ENCODE results near the gene CCDC88C. TPM values are rescaled to one million over a fixed set of nuclear protein-coding genes. Genes with fewer than 3 reads are reported as not detected.
A peak's percentile ranks its signal among the peaks of the same experiment; 100 is the strongest.
"Not testable (repeated sequence)": the region's sequence is repeated elsewhere in the genome, so short reads cannot be mapped to it uniquely, and the experiment has no call there.

The CCDC88C gene
- polyA plus RNA-seq, 5 donors: 21.4 to 36.1 (median 28.4) TPM

DNA sequence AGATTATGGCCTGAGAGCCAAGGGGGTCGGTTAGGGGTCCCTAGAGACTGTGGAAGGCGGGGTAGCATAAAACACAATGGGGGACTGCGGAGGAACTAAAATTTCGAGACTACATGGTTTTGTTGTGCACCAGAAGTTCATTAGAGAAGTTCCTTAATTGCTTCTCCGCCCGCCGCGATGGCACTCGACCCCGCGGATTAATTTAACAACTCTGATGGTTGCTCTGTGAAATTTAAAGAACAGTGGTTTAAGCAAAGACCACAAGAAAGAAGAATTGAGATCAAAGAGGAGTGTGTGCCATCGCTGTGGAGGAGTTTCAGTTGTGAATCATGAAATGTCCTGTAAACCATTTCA is 1.4 kb upstream of the CCDC88C start:
- no peak for DNase-seq

DNA sequence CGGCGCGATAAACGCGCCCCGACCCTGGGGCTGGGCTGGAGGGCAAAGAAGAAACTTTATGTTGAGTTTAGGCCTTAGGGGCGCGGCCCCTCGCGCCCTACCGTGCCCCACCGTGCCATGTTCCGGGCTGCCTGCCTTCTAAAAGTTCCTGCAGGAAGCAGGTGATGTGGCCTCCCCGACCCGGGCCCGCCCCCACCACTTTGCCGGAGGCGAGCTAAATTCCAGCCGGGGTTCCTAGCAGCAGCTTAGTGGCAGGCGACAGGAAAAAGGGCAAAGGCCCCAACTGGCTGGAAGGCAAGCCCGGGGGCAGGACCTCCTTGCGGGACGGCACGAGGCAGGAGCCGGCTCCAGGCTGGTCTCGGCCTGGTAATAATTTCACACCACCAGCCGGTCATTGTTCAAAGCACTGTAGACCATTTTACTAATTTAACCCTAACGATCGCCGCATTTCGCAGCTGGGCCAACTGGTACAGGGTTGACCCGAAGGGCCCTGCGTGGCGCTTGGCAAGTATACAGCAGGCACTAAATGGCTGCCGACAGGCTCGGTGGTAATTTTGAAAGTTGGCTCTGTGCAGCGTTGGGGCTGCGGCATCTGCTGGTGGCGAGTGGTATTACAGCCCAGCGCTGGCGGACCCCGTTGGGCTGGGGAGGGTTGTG is 895 bp upstream of the CCDC88C start:
- peak in 1 of 2 donors; percentile 40 for DNase-seq

DNA sequence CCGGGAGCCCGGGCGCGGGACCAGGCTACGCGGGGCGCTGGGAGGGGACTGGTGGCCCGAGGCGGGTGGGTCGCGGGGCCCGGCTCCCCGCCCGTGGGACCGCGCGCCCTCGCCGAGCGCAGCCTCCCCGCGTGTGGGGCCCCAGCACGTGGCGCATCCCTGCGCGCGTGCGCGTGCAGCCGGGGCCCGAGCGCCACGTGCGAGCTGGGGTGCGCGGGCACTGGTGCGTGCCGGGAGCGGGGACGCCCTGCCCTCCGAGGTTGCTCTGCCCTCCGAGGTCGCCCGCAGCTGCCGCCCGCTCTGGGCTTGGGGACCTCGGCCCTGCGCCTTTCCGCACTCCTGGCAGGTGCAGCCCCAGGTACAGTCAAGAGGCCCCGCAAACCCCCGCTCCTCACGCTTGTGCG is 365 bp upstream of the CCDC88C start:
- DNase-seq: no peak

DNA sequence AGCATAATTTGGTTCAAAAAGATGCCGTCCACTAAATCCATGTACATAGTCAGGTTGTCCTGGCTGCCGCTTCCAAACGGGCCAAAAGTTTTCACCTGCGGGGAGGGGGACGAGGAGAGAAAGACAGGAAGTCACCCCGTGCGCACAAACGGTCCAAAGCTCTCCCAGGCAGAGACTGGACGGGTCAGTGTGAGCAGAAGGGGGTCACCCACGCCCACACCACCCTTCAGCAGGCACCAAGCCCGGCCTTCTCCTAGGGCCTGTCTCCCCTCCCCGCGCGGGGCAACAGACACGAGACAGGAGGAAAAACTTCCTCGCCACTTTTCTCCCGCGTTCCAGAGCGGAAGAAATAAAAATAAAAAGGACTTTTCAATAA is 888 bp downstream of the CCDC88C start:
- DNase-seq: no peak

DNA sequence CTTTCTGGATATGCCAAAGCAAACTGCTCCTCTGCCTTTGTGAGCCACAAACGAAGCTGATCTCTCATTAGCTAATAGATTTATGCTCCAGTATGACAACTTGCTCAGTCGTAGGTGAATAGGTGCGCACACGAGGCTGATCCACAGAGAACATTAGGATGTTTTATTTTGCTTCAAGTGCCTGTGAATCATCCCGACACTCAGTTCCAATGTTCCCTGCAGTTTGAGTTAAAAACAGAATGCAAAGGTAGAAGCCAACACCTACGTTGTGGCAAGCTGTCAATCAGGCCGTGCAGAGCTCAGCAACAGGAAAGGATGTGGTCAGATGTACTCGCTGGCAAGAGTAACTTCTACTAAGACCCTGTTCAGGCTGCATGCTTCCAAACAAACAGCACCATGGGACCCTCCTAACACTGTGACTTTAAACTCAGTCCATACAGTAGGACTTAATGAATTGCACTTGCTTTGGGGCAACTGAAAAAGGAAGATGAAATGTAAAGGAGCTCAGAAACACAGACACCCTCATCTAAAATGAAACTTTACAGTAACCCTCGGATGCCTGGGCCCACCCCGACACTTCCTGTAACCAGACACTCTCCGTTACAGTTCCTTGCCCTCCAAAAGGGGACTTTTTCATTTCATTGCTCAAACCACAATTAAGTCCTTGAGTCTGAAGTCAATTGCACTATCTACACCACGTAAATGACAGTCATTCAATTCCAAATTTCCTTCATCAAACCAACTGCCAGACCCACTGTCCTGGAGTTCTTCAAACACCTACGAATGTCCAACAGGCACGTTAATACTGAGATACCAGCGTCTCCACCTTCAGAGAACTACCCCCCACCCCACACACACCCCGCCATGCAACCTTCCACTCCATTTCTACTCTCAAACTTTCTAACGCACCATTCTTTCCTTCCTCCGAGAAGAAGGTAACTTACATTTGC is 1.6 kb downstream of the CCDC88C start:
- no peak for DNase-seq

DNA sequence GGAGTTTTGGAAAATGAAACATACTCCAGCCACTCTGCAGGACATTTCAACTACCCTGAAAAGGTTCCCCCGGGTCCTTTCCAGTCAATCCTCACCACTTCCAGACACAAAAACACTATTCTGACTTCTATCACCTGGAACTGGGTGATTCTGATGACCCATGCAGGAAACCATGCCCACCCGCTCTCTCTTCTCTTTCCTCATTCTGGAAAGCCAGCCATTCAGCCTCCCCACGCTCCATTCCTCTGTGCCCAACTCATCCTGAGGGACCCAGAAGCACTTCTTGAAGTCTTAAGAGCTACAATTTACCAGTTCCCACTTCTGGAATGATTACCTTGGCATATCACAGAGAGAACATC is 3.2 kb downstream of the CCDC88C start:
- DNase-seq: no peak

DNA sequence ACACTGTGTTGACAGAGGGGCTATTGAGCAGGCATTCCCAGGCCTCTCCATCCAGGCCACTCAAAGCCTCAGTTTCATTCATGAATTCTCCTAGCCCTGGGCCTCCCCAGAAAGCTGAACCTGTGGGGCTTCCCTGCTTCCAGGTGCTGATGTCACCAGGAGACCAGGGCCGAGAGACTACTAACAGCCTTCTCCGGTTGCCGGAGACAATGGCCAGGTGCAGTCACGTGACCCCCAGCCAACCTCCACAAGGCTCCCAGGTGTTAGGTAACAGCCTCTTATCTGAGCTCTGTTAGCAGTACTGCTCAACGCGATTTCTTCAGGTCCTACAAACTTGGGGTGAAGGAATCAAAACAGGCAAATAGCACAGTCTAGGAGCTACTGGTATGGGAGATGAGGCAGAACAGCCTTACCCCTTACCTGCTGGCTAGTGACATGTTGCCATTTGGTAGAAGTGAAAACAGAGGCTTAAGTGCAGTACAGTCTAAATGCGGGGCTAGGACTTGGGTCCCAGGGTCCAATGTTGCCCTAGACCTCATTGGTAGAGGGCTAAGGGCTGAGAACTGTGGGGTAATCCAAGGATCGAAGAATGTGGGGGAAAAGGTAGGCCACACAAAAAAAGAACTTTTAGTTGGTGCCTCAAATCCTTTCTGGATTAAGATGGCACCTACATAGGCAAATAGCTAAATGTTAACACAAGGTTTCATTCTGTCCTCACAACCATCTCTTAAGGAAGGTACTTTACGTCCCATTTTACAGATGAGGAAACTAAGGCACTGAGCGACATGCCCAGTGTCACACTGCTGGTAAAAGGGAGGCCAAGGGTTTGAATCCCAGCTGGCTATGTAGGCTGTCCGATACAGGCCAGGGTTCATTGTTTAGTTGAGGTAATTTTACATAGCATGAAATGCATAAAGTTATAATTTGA is 3.8 kb downstream of the CCDC88C start:
- peak in 1 of 2 donors; percentile 61 for DNase-seq

DNA sequence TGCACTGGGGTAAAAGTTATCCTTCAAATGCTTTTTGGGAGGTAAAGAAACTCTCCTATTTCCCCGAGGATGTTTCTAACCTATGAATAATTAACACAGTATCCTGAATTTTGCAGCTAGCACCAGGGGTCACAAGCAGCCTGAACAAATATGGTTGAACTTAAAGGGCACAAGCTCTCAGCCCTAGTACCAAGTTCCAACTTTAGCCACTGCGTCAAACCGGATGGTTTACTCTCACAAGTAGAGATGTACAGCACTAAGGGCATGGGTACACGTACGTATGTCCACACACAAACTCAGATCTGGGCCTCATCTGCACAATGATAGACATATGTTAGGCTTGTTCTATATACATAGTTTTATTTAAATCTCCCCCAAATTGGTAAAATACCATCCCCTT is 4.7 kb downstream of the CCDC88C start:
- DNase-seq: no peak

DNA sequence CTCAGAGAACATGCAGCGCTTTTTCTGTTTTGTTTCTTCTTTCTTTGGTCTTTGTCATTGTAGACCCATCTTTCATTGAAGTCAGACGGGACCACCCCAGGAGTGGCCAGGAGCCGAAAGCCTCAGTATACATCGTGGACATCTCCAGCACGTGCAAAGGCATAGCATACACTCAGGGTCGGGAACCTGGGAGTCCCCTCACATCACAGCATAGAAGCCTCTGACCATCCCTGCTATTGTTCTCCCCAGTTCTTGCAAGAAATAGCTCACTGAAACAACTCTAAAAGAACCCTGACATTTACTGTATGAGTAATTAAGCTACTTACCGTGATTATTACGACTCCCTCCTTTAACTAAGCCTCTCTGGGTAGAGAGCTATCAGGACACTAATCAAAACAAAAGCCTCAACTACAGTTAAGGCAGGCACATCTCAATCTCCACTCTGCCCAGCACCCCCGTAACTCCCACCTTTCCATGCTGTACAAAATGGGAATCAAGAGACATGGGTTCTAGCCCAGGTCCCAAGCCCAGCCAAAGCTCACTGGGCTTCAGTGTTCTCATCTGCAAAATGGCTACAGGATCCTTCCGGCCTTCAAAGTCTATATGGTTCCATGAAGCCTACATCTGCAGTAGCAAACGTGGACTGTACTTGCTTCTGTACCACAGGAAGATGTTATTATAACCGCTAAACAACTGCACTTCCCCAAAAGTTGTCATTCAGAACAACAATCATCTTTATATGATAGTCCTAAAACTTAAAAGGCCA is 6.7 kb downstream of the CCDC88C start:
- DNase-seq: no peak

DNA sequence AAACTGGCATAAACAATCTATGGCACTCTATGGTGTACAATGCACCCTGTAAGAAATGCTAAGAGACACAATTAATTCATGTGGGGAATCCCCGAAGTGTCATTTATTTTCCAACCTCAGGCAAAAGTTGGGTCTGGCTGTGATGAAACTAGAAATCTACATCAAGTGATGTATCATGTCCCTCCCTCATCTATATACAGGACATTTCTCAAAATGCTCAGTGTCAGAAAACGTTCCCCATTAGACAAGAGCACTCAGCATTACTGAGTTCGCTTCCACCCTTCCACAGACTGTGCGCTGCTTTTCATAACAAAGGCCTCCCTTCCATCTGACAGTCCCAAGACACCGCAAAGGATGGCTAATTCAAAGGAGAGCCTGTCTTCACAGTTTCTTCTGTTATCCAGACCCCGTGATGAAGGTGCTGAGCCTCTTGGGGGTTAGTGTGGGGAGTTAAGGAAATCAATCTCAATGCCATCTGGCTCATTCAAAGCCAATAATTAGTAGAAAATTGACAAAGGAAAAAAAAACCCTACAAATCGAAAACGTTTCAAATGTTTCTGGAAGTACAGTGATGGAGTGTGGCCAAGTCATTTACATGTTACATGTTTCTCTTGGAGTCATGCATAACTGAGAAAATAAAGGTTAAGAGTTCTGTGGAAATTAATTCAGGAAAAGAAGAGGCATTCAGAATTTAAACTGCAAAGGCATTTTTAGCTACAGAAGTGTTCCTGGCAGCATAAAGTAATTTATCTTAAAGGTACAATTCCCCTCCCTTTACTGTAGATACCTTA is 7.5 kb downstream of the CCDC88C start:
- DNase-seq: no peak

DNA sequence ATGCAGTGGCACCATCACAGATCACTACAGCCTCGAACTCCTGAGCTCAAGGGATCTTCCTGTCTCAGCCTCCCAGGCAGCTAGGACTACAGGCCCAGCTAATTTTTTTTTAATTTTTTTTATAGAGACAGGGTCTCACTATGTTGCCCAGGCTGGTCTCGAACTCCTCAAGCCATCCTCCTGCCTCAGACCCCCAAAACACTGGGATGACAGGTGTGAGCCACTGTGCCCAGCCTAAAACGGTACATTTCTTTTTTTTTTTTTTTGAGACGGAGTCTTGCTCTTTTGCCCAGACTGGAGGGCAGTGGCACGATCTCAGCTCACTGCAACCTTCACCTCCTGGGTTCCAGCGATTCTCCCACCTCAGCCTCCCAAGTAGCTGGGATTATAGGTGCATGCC is 8.4 kb downstream of the CCDC88C start:
- not testable (repeated sequence) for DNase-seq

DNA sequence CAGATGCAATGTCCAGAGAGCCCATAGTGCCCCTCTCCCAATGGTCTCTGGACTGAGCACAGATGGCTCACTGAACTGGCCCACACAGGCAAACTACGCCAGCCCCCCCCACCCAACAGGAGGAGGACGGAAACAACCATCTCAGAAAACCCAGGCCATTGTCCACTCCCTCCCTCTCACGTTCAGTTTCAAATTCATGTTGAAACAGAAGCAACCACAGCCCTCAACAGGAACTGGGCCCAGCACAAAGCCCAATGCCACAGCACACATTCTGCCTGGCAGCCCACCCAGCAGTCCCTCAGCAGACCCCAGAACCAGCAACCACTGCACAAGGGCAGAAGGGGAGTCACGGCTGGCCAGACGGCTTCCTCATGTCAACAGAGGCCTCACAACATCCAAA is 10.6 kb downstream of the CCDC88C start:
- no peak for DNase-seq

DNA sequence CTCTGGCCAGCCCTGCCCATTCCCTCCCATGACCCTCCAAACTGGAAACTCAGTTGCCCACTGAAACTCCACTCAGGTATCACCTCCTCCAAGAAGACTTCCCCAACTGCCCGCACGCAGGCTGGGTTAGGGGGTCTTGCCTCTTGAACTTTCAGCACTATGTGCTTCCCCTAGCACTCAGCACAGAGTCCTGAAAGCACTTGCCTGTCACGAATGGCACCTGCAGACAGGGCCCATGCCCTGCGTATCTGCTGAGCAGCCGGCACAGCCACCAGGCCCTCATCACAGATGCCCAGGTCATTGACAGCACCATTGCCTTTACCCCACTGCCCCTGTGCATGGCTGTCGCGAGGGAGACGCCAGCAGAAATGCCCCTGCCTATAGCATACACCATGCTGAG is 11.2 kb downstream of the CCDC88C start:
- DNase-seq: no peak

DNA sequence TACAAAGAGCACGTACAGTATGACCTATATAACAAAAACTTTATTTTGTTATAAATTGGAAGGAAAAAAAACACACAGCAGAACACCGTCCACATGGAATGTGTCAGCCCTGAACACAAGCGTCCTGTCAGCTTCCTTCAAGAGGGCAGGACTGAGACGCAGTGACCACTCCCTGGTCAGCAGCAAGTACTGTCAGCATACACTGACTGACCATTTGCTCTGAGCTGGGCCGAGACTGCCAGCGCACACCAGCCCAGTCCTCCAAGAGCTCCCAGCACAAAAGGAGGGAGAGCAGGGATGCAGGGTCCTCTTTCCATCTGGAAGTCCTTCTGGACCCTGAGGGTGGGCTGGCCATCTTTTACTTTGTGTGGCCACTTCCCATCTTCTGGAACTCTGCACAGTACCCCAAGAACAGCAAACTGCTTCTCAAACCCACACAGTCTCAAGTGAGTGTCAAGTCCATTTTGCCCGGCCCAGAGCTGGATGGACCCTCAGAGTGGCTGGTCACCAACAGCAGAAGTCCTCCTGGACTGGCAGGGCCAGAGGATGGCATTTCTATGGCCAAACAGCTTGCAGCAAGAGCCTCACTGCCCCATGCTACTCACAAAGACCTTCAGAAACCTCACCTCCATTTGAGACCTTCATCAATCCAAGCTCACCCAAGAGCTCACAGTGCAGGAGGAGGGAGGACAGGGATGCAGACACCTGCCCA is 11.7 kb downstream of the CCDC88C start:
- DNase-seq: no peak

DNA sequence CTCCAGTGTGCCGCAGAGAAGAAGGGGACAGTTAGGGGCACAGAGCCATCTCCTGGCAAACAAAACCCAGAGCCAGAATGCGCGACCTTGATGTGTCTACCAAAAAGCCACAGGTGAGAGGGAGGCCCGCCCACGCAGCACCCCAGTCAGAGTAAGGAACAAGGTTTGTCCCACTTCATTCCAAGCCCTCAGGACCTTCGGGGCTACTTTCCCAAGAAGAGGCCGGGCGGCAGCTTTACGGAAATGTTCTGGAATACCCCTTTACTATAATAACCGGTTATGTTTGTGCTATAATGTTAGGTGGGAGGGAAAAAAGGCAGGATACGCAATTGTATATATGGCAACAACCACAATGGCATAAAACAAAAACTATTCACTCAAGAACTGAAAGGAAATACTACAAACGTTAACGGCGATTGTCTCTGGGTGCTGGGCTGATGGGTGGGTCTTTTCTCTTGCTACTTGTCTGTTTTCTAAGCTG is 12.3 kb downstream of the CCDC88C start:
- DNase-seq: no peak

DNA sequence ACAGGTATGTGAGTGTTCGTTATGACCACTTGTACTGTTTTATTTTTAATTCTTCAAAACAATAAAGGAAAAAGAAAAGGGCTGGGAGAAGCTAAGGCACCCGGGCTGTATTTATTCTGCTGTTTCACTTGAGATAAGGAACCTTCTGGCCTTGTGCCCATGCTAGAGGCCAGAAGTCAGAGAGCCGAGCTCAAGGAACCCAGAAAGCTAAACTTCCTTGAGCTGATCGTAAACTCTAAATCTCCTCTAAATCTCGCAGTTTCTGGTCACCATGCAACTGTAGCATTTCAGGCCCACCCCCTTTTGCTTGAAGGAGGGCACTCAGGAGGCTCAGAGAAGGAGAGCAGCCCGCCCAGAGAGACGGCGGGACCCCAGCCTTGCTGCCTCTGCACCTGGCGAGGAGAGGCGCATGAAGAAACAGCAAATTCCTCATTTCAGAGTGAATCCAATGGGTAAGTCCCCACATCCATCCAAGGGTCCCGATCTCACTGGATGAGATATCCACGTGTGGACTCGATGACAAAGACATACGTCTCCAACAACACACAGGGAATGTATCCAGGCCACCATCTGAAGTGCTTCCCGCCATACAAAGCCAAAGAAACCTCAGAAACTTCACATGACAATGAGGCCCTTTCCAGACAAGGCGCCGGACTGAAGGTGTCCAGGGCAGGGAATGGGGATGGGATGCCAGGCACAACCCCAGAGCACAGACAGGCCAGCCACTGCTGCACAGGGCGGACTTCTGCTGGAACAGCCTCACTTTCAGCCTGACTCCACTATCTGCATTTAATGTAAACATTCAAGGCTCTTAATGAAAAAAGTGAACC is 14.6 kb downstream of the CCDC88C start:
- DNase-seq: peak; percentile 74 to 77

DNA sequence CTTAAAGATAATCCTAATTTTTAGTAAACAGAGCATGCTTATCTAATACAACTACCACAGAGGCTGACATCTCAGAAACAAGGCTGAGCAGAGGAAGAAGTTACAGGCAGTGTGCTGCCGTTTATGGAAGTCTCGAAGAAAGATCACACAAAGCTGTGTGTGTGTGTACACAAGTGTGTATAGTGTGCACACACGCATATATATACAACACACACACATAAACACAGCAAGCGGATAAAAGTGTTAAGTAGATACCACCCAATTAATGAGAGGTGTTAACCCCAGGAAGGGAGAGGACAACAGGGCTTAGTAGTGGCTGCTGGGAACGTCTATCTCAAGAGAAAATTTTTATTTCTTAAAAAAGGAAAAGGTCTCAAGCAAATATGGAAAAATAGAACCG is 15.3 kb downstream of the CCDC88C start:
- no peak for DNase-seq

DNA sequence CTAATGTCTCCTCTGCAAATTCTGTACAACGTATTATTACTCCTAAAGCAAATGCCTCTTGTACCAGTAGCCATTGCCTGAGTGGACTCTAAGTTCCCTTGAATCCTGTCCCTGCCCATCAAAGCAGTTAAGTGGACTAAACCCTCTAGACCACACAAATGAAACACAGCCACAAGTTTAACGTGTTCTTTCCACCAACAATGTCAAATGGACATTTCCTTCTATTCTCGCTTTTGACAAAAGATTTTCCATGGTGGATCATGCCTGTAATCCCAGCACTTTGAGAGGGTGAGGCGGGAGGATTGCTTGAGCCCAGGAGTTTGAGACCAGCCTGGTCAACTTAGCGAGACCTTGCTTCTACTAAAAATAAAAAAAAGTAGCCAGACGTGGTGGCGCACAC is 15.9 kb downstream of the CCDC88C start:
- DNase-seq: no peak

DNA sequence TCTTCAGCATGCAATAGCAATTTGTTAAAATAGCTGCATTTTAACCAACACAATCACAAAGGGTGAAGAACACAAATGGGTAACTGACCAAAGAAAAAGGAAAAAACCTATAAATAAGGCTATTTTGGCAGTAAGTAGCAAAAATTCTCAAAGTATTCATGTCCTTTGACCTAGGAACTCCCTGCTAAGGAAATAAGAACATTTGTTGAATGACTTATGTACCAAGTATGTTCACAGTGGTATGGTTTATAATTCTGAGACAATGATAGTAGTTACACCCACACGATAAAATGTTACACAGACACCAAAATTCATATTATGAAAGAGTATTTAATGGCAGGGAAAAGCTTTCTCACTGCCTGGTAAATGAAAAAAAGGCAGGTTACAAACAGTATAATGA is 16.9 kb downstream of the CCDC88C start:
- DNase-seq: no peak
